Suprapubic skin (tissue), 4 donors: ENCODE results near the gene MTFR1L. TPM values are rescaled to one million over a fixed set of nuclear protein-coding genes. Genes with fewer than 3 reads are reported as not detected.

ENCODE experiments used
- DNase-seq, 2 donors: peaks; one replicate each; pipeline ENCODE4 v3.0.0-alpha.2; 2019; ENCODE audit warnings: low spot score in 2 of 2
- H3K27ac ChIP-seq: fragments of 200-600 bp; sonication (generic); one replicate; pipeline ENCODE4 v1.5.1; 2019
- H3K27me3 ChIP-seq: fragments of 200-600 bp; sonication (generic); one replicate; pipeline ENCODE4 v1.5.1; 2019
- H3K36me3 ChIP-seq: fragments of 200-600 bp; sonication (generic); one replicate; pipeline ENCODE4 v1.5.1; 2019
- H3K4me1 ChIP-seq: fragments of 200-600 bp; sonication (generic); one replicate; pipeline ENCODE4 v1.5.1; 2019
- H3K4me3 ChIP-seq: fragments of 200-600 bp; sonication (generic); one replicate; pipeline ENCODE4 v1.5.1; 2019; ENCODE audit warnings: mild to moderate bottlenecking
- H3K9me3 ChIP-seq: fragments of 200-600 bp; sonication (generic); one replicate; pipeline ENCODE4 v1.5.1; 2019
- CTCF ChIP-seq, 2 donors: fragments of 200-600 bp in 1 of 2; fragments of 450-650 bp in 1 of 2; sonication (generic) in 1 of 2; IDR thresholded peaks; one replicate each; pipeline ENCODE4 v1.5.1; 2016 to 2019; ENCODE audit warnings: antibody characterized with exemption in 2 of 2, mild to moderate bottlenecking in 1 of 2, moderate library complexity in 1 of 2
- EP300 ChIP-seq: sonication (generic); formaldehyde crosslinking; IDR thresholded peaks from one replicate; pipeline ENCODE4 v1.6.1; 2017; ENCODE audit warnings: antibody characterized with exemption
- POLR2A ChIP-seq, 2 donors: fragments of 450-650 bp; IDR thresholded peaks; one replicate each; pipeline ENCODE4 v1.6.1; 2017; ENCODE audit warnings: antibody characterized with exemption in 2 of 2, mild to moderate bottlenecking in 2 of 2, moderate library complexity in 2 of 2
- POLR2AphosphoS5 ChIP-seq, 3 donors: sonication (generic); formaldehyde crosslinking; IDR thresholded peaks; one replicate each; pipeline ENCODE4 v1.6.1; 2017; ENCODE audit warnings: antibody characterized with exemption in 3 of 3
- WGBS: methylation state at CpG from one replicate; pipeline ENCODE4 v1.1.5; 2018; 5-methylcytosine and 5-hydroxymethylcytosine counted together
- total RNA-seq, 4 donors: library from RNA; depleted of rRNA; stranded (reverse); fragments of >200 nt; gene quantifications; one replicate each; pipeline ENCODE4 v1.1.0, GENCODE V29; 2016

The MTFR1L gene
- total RNA-seq, 4 donors from 2014 or later, result 35.2 to 79.3 (median 48.1) TPM

- Histone ChIP-seq H3K4me1 (peaks cover 11% of the 10 kb centered on the region), H3K36me3 (peaks cover 82% of the 10 kb centered on the region), H3K4me3 (no peak overlapping the region), H3K27me3 (no peaks in the 10 kb centered on the region), H3K9me3 (no peaks in the 10 kb centered on the region), H3K27ac (no peak overlapping the region)
- no peak for TF ChIP-seq CTCF (IDR thresholded peaks at IDR 0.05)
- TF ChIP-seq POLR2AphosphoS5 (IDR thresholded peaks at IDR 0.05), result no peak
- TF ChIP-seq POLR2A (IDR thresholded peaks at IDR 0.05), result no peak
- no peak for TF ChIP-seq EP300
- no peak for DNase-seq
- 70% methylated on average over 1 of the region's 1 CpG for WGBS
Measured at GRCh38 chr1:25829046-25829445, 9.3 kb downstream of the MTFR1L start.

GRCh38 chr1:25831569-25832196, 11.9 kb downstream of the MTFR1L start:
- Histone ChIP-seq H3K36me3 (peaks cover 76% of the 10 kb centered on the region), H3K27ac (no peak overlapping the region), H3K4me3 (no peak overlapping the region), H3K27me3 (no peaks in the 10 kb centered on the region), H3K9me3 (no peaks in the 10 kb centered on the region), H3K4me1 (peaks cover 6% of the 10 kb centered on the region)
- TF ChIP-seq EP300 (no peak), POLR2A (IDR thresholded peaks at IDR 0.05) (no peak), CTCF (IDR thresholded peaks at IDR 0.05) (no peak), POLR2AphosphoS5 (IDR thresholded peaks at IDR 0.05) (no peak)
- DNase-seq, result no peak
- WGBS, result 69% methylated on average over 5 of the region's 5 CpGs

GRCh38 chr1:25832336-25833037, 12.7 kb downstream of the MTFR1L start:
- H3K36me3 ChIP-seq, result peaks cover 68% of the 10 kb centered on the region
- 77% methylated on average over 6 of the region's 6 CpGs for WGBS

GRCh38 chr1:25833158-25833557, 13.4 kb downstream of the MTFR1L start:
- H3K27ac ChIP-seq, result no peak overlapping the region
- H3K36me3 ChIP-seq, result peaks cover 61% of the 10 kb centered on the region
- over 99% methylated on average over 5 of the region's 5 CpGs for WGBS
- H3K9me3 ChIP-seq, result no peaks in the 10 kb centered on the region
- H3K4me1 ChIP-seq, result peaks cover 6% of the 10 kb centered on the region
- TF ChIP-seq POLR2AphosphoS5 (IDR thresholded peaks at IDR 0.05) (no peak), POLR2A (IDR thresholded peaks at IDR 0.05) (no peak), CTCF (IDR thresholded peaks at IDR 0.05) (no peak), EP300 (no peak)
- H3K4me3 ChIP-seq, result no peak overlapping the region
- DNase-seq, result no peak
- H3K27me3 ChIP-seq, result no peaks in the 10 kb centered on the region

More at GRCh38 chr1:25832336-25833037, 12.7 kb downstream of the MTFR1L start:
- TF ChIP-seq CTCF (IDR thresholded peaks at IDR 0.05) (no peak), EP300 (no peak), POLR2A (IDR thresholded peaks at IDR 0.05) (no peak), POLR2AphosphoS5 (IDR thresholded peaks at IDR 0.05) (no peak)
- H3K4me3 ChIP-seq, result no peak overlapping the region
- no peak for DNase-seq
- no peaks in the 10 kb centered on the region for H3K9me3 ChIP-seq
- H3K4me1 ChIP-seq, result peaks cover 6% of the 10 kb centered on the region
- H3K27me3 ChIP-seq, result no peaks in the 10 kb centered on the region
- H3K27ac ChIP-seq, result no peak overlapping the region

GRCh38 chr1:25834894-25835293, 15.1 kb downstream of the MTFR1L start:
- no peaks in the 10 kb centered on the region for H3K9me3 ChIP-seq
- 64% methylated on average over 3 of the region's 3 CpGs for WGBS
- no peak overlapping the region for H3K4me3 ChIP-seq
- no peak for DNase-seq
- TF ChIP-seq POLR2AphosphoS5 (IDR thresholded peaks at IDR 0.05) (no peak), CTCF (IDR thresholded peaks at IDR 0.05) (no peak), POLR2A (IDR thresholded peaks at IDR 0.05) (no peak), EP300 (no peak)
- H3K27ac ChIP-seq, result no peak overlapping the region
- peaks cover 44% of the 10 kb centered on the region for H3K36me3 ChIP-seq
- peaks cover 6% of the 10 kb centered on the region for H3K4me1 ChIP-seq
- H3K27me3 ChIP-seq, result no peaks in the 10 kb centered on the region
